GM18873 (cell line): Measurements from ENCODE around the gene CD28.

Experiments used
- ATAC-seq: cut with Tn5 transposase; IDR thresholded peaks from one replicate; pipeline ENCODE4 v1.9.1; 2021; ENCODE audit warnings: mild to moderate bottlenecking, moderate library complexity, moderate number of reproducible peaks; ENCODE audit not compliant: unreplicated experiment, low FRiP score

Gene CD28

GRCh38 chr2:203711399-203711798 is 5.0 kb downstream of the CD28 start:
- ATAC-seq: no peak

DNA sequence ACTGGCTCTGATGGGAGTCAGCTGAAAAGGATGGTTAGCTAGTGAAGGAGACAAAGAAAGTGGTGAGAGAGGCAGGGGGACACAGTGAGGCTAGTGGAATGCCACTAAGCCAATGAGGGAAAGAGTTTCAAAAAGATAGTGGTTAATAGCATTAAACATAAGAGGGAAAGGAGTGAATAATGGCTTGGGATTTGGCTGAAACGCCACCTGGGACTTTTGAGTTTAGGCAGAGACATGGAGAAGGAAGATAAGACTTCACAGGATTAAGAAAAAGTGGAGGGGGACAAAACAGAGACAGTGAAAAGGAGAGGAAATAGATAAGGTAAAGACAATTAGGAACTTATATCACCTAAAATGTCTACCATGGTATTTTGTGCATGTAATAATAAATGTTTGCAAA is 6.9 kb downstream of the CD28 start:
- no peak for ATAC-seq

DNA sequence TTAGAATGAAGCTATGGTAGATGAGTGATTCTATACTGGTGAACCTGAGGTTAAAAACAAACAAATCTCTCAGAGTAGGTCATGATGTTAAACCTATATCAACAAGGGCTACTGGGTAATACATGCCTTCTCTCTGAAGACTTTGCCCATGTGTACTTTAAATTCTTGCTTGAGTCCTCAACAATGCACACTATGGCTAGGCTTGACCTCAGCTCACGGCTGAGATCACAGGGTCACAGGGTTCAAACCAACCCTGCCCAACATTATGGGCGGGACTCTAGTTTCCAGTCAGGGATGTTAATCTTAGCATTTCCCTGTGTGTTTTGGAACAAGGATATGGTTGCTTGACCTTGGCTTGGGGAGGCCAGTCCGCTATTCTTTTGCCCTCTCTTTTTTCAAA is 7.7 kb downstream of the CD28 start:
- no peak for ATAC-seq

- no peak for ATAC-seq
Observed at GRCh38 chr2:203715744-203716143, 9.3 kb downstream of the CD28 start.

DNA sequence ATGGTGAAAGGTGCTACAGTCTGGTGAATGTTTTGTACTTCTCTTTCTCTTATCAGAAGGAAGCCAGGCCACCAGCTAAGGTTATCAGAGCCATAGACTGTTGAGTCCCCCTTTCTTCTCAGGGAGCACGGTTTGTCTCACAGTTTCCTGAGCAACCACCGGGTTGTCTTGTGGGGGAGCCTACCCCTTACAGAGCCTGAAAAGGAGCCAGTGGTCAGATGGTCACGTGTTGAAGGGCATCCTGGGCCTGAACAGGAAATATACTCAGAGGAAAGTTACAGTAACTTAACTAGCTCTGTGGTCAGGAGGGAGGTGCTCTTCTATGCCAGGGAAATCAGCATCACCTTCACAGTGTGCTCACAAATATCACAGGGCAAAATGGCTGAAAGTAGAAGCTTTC is 11.6 kb downstream of the CD28 start:
- ATAC-seq: peak; percentile 92

- ATAC-seq: no peak
Observed at GRCh38 chr2:203719456-203720410, 13.3 kb downstream of the CD28 start.

- no peak for ATAC-seq
Observed at GRCh38 chr2:203720915-203721672, 14.7 kb downstream of the CD28 start.

DNA sequence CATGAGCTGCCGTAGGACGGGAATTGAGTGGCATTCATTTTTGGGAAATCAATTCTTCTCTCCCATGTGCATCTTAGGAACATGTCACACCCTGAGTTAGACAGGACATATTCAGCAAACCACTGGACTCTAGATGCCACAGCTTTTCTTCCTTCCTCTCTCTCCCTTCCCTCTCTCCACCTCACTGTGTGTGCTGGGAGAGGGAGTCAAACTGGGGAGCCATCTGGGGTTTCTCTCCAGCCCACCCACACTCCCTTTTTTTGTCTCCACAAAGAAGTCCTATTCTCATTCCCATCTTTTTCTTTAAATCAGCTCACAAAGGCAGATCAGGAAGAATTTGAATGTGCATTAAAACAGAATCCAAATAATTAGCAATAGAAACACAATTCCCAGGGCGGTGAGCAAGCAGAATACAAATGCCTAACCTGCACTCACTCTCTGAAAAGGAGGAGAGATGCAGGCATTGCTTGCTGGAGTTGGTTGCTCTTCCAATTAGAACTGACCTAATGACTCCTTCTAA is 15.4 kb downstream of the CD28 start:
- ATAC-seq: no peak

- no peak for ATAC-seq
Observed at GRCh38 chr2:203722411-203722810, 16.0 kb downstream of the CD28 start.

DNA sequence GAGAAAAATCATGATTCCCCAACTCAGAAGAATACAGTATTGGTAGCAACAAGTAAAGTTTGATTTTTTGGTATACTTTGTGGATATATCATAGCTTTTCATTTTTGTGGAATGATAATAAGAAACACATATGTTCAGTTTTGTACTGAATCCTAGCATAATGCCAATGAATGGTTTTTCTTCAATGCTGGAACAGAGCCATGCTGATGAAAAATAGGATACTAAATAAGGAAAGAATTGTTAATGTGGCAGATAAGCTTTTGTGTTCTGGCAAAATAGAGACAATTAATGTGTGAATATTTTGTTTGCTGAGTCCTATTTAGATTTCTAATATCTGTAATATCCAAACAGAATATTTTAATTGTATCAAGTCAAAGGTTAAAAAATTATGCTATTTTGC is 21.9 kb downstream of the CD28 start:
- ATAC-seq: no peak

- no peak for ATAC-seq
Observed at GRCh38 chr2:203730076-203730729, 23.8 kb downstream of the CD28 start.

- ATAC-seq: no peak
Observed at GRCh38 chr2:203730883-203731282, 24.4 kb downstream of the CD28 start.

- no peak for ATAC-seq
Observed at GRCh38 chr2:203732092-203732952, 25.9 kb downstream of the CD28 start.

GRCh38 chr2:203732953-203733510 is 26.6 kb downstream of the CD28 start:
- no peak for ATAC-seq

- no peak for ATAC-seq
Observed at GRCh38 chr2:203733684-203734083, 27.2 kb downstream of the CD28 start.

DNA sequence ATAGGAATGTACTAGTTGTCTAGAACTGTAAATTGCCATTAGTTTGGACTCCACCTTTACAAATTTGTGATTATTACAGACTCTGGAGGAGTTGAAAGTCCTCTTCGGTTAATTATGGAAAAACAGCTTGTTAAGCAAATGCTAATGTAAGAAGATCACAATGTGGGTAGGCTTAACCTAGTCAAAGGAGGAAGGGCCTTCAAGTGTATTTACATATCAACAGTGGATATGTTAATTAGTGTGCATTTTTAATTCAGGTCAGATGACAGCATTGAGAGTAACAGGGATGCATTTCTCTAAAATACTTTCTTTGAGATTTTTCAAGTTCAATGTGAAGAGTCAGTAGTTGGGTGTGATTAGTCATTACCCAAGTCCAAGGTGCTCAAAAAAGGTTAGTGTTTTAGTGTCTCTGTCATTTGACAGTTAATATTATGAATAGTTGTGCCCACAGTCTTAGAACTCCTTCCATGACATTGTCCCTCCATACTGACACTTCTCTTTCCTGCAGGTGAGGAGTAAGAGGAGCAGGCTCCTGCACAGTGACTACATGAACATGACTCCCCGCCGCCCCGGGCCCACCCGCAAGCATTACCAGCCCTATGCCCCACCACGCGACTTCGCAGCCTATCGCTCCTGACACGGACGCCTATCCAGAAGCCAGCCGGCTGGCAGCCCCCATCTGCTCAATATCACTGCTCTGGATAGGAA is 28.0 kb downstream of the CD28 start:
- ATAC-seq: no peak

- ATAC-seq: no peak
Observed at GRCh38 chr2:203737360-203737759, 30.9 kb downstream of the CD28 start.

GRCh38 chr2:203739351-203739750 is 32.9 kb downstream of the CD28 start:
- no peak for ATAC-seq

GRCh38 chr2:203740871-203741281 is 34.4 kb downstream of the CD28 start:
- ATAC-seq: no peak
